Ascending aorta (tissue), 2 donors: ENCODE measurements around the gene SYVN1. TPM values are rescaled to one million over a fixed set of nuclear protein-coding genes. Genes with fewer than 3 reads are reported as not detected.

Source experiments
- DNase-seq, 2 donors: peaks; one replicate each; pipeline ENCODE4 v3.0.0-alpha.2; 2019; ENCODE audit warnings: low spot score in 2 of 2
- H3K27ac ChIP-seq, 2 donors: fragments of 200-600 bp; sonication (generic); one replicate each; pipeline ENCODE4 v1.5.1; 2016 to 2017; ENCODE audit warnings: mild to moderate bottlenecking in 1 of 2
- H3K27me3 ChIP-seq: fragments of 200-600 bp; sonication (generic); one replicate; pipeline ENCODE4 v1.5.1; 2017
- H3K36me3 ChIP-seq, 2 donors: fragments of 200-600 bp; sonication (generic); one replicate each; pipeline ENCODE4 v1.5.1; 2016
- H3K4me1 ChIP-seq, 2 donors: fragments of 200-600 bp; sonication (generic); one replicate each; pipeline ENCODE4 v1.5.1; 2016 to 2017; ENCODE audit warnings: mild to moderate bottlenecking in 1 of 2
- H3K4me3 ChIP-seq, 2 donors: fragments of 200-600 bp; sonication (generic); one replicate each; pipeline ENCODE4 v1.5.1; 2016 to 2017; ENCODE audit warnings: mild to moderate bottlenecking in 1 of 2
- H3K9me3 ChIP-seq, 2 donors: fragments of 200-600 bp; sonication (generic); one replicate each; pipeline ENCODE4 v1.5.1; 2016
- CTCF ChIP-seq, 3 experiments: fragments of 200-600 bp in 2 of 3; fragments of 450-650 bp in 1 of 3; sonication (generic) in 2 of 3; IDR thresholded peaks; one replicate each; pipeline ENCODE4 v1.5.1; 2016 to 2019; ENCODE audit warnings: antibody characterized with exemption in 3 of 3, mild to moderate bottlenecking in 1 of 3, moderate library complexity in 1 of 3
- intact Hi-C: fragments of 100-400 bp; cut with DNase I; formaldehyde crosslinking; loops from one replicate; pipeline ENCODE4 v1.15.1; 2023
- total RNA-seq: library from RNA; depleted of rRNA; stranded (reverse); fragments of >200 nt; gene quantifications from one replicate; pipeline ENCODE4 v1.1.0, GENCODE V29; 2016

The SYVN1 gene
- total RNA-seq, 1 donor from 2014 or later: 229 TPM

- no peak for TF ChIP-seq CTCF (IDR thresholded peaks at IDR 0.05)
These were observed 56.9 kb downstream of the SYVN1 start for GRCh38 chr11:65077451-65077850.

More at GRCh38 chr11:65077451-65077850, 56.9 kb downstream of the SYVN1 start:
- DNase-seq: no peak
- no peaks in the 10 kb centered on the region for H3K27me3 ChIP-seq
- H3K4me1 ChIP-seq: no peaks in the 10 kb centered on the region
- H3K9me3 ChIP-seq: no peaks in the 10 kb centered on the region
- intact Hi-C loops: no loop called here
- H3K27ac ChIP-seq: no peak overlapping the region
- no peak overlapping the region for H3K4me3 ChIP-seq
- H3K36me3 ChIP-seq: no peaks in the 10 kb centered on the region

Other genes starting within 250 kb of the SYVN1 start
- 39.5 TPM for gene ATG2A, start 217.3 kb downstream of the SYVN1 start, total RNA-seq
- 115 TPM for gene PPP2R5B, start 209.8 kb downstream of the SYVN1 start, total RNA-seq
- gene GPHA2, start 198.6 kb downstream of the SYVN1 start, total RNA-seq: not detected
- gene MAJIN, start 162.4 kb downstream of the SYVN1 start, total RNA-seq: not detected
- gene BATF2, start 137.5 kb downstream of the SYVN1 start, total RNA-seq: 0.21 TPM
- 187 TPM for gene ARL2, start 120.4 kb downstream of the SYVN1 start, total RNA-seq
- 25.1 TPM for gene SNX15, start 107.1 kb downstream of the SYVN1 start, total RNA-seq
- 19.6 TPM for gene SAC3D1, start 93.3 kb downstream of the SYVN1 start, total RNA-seq
- gene NAALADL1, start 76.0 kb downstream of the SYVN1 start, total RNA-seq: 56.8 TPM
- gene CDCA5, start 50.5 kb downstream of the SYVN1 start, total RNA-seq: not detected
- 93.6 TPM for gene ZFPL1, start 50.3 kb downstream of the SYVN1 start, total RNA-seq
- 226 TPM for gene VPS51, start 38.3 kb downstream of the SYVN1 start, total RNA-seq
- gene TM7SF2, start 22.6 kb downstream of the SYVN1 start, total RNA-seq: 10.6 TPM
- gene ZNHIT2, start 16.8 kb downstream of the SYVN1 start, total RNA-seq: 35.3 TPM
- 1,253 TPM for gene FAU, start 12.4 kb downstream of the SYVN1 start, total RNA-seq
- 43.2 TPM for gene MRPL49, start 12.2 kb downstream of the SYVN1 start, total RNA-seq
- not detected for gene SPDYC, start 35.7 kb upstream of the SYVN1 start, total RNA-seq
- 239 TPM for gene CAPN1, start 47.4 kb upstream of the SYVN1 start, total RNA-seq
- 27.4 TPM for gene POLA2, start 127.4 kb upstream of the SYVN1 start, total RNA-seq
- 20.6 TPM for gene CDC42EP2, start 180.3 kb upstream of the SYVN1 start, total RNA-seq
- 70.9 TPM for gene DPF2, start 199.3 kb upstream of the SYVN1 start, total RNA-seq
- not detected for gene TIGD3, start 220.2 kb upstream of the SYVN1 start, total RNA-seq
- gene SLC25A45, start 248.1 kb upstream of the SYVN1 start, total RNA-seq: 11.4 TPM